Ovary (tissue), 9 donors: ENCODE measurements around the gene SLC35D2. TPM values are rescaled to one million over a fixed set of nuclear protein-coding genes. Genes with fewer than 3 reads are reported as not detected.

Source experiments
- DNase-seq, 5 donors: peaks; one replicate each; pipeline ENCODE4 v3.0.0-alpha.2; 2019 to 2020
- H3K27ac ChIP-seq, 2 donors: fragments of 200-600 bp; one replicate each; pipeline versions ENCODE4 v1.5.1 to v1.8.0; 2019 to 2022
- H3K27me3 ChIP-seq: fragments of 200-600 bp; one replicate; pipeline ENCODE4 v1.8.0; 2022
- H3K36me3 ChIP-seq: fragments of 200-600 bp; sonication (generic); one replicate; pipeline ENCODE4 v1.5.1; 2019
- H3K4me1 ChIP-seq: one replicate; pipeline ENCODE4 v1.8.1; 2013; ENCODE audit warnings: mild to moderate bottlenecking, moderate library complexity; ENCODE audit not compliant: insufficient read depth
- H3K4me3 ChIP-seq: fragments of 200-600 bp; sonication (generic); one replicate; pipeline ENCODE4 v1.5.1; 2017
- H3K9me3 ChIP-seq, 2 donors: fragments of 200-600 bp in 1 of 2; sonication (generic) in 1 of 2; one replicate each; pipeline versions ENCODE4 v1.5.1 to v1.8.1; 2013 to 2019; ENCODE audit warnings: mild to moderate bottlenecking in 1 of 2, moderate library complexity in 1 of 2
- CTCF ChIP-seq, 3 donors: fragments of 450-650 bp in 2 of 3; fragments of 200-600 bp in 1 of 3; IDR thresholded peaks; one replicate each; pipeline versions ENCODE4 v1.5.1 to v1.8.0; 2016 to 2022; ENCODE audit warnings: antibody characterized with exemption in 3 of 3, mild to moderate bottlenecking in 1 of 3
- EP300 ChIP-seq: sonication (generic); formaldehyde crosslinking; IDR thresholded peaks from one replicate; pipeline ENCODE4 v1.6.1; 2017; ENCODE audit warnings: antibody characterized with exemption
- POLR2A ChIP-seq: fragments of 450-650 bp; IDR thresholded peaks from one replicate; pipeline ENCODE4 v1.6.1; 2017; ENCODE audit warnings: antibody characterized with exemption, mild to moderate bottlenecking, moderate library complexity
- WGBS, 3 donors: extraction: QIAGEN DNeasy Blood & Tissue Kit in 1 of 3; methylation state at CpG; one replicate each; pipeline versions ENCODE4 v1.1.5 to v1.1.7; 2013 to 2017; 5-methylcytosine and 5-hydroxymethylcytosine counted together
- intact Hi-C, 4 donors: fragments of 100-400 bp; cut with DNase I; formaldehyde crosslinking; loops; one replicate each; pipeline versions ENCODE4 v1.11.0 to v1.15.1; 2022 to 2023
- polyA plus RNA-seq, 2 donors: library from polyadenylated mRNA; stranded (reverse); fragments of 200-250 nt in 1 of 2; fragments of 350-450 nt in 1 of 2; fragmentation: Illumina TruSeq in 1 of 2; extraction: RNeasy Lipid Tissue Mini Kit (QIAGEN cat#74804) in 1 of 2; gene quantifications; one replicate each; pipeline ENCODE4 v1.2.3, GENCODE V29; 2013 to 2014
- total RNA-seq, 7 donors: library from RNA; depleted of rRNA in 2 of 7; stranded (reverse); fragments of >200 nt in 2 of 7; fragmentation: NEBNext Ultra II Directional in 3 of 7; extraction: Animal tissue kit (Norgen Biotek cat#: 25700) in 3 of 7; gene quantifications; one replicate each; pipeline versions ENCODE4 v1.1.0 to v1.2.4, GENCODE V29; 2016 to 2023
- donor health status: DM: no; HTN: no; CAD: no; lungs with moderate emphysema.
- donor health status: DM: no; HTN: no; CAD: no.
- donor health status: Bipolar disorder and iron deficiency.
- donor health status: DM: yes; HTN: yes; CAD: no.
- donor health status: DM: no; HTN: no; CAD: no.
- donor health status: DM: yes; HTN: yes; CAD: no.

Gene SLC35D2
- total and polyA plus RNA-seq, 9 donors: 22.1 to 36.1 (median 26.0) TPM

- H3K4me1 ChIP-seq: peaks cover 12% of the 10 kb centered on the region
- H3K9me3 ChIP-seq: no peaks in the 10 kb centered on the region
- peak overlapping the region in 1 of 2 donors; percentile 43 for H3K27ac ChIP-seq
- no peak overlapping the region for H3K4me3 ChIP-seq
- intact Hi-C loops: no loop called here
- no peaks in the 10 kb centered on the region for H3K27me3 ChIP-seq
- no peaks in the 10 kb centered on the region for H3K36me3 ChIP-seq
- peak in 3 of 5 donors; percentile 26 to 33 (median 27) for DNase-seq
- no peak for TF ChIP-seq EP300
- peak; percentile 5 for TF ChIP-seq POLR2A
- WGBS, 3 donors: 59 to 67% (median 66%) methylated on average over 20 of the region's 20 CpGs
Observed at GRCh38 chr9:96342571-96343245, 40.8 kb downstream of the SLC35D2 start.

- Histone ChIP-seq H3K9me3 (no peaks in the 10 kb centered on the region), H3K36me3 (no peaks in the 10 kb centered on the region), H3K4me3 (no peak overlapping the region), H3K4me1 (peaks cover 12% of the 10 kb centered on the region), H3K27me3 (no peaks in the 10 kb centered on the region), H3K27ac (no peak overlapping the region)
- intact Hi-C loops: no loop called here
- TF ChIP-seq EP300 (no peak), POLR2A (no peak), CTCF (IDR thresholded peaks at IDR 0.05) (no peak)
- no peak for DNase-seq
- 80 to 97% (median 94%) methylated on average over 3 of the region's 3 CpGs for WGBS, 3 donors
Observed at GRCh38 chr9:96340707-96341106, 42.8 kb downstream of the SLC35D2 start.

GRCh38 chr9:96338299-96338698, 45.2 kb downstream of the SLC35D2 start:
- WGBS, 3 donors: 91 to 94% (median 92%) methylated on average over 3 of the region's 3 CpGs
- Histone ChIP-seq H3K36me3 (no peaks in the 10 kb centered on the region), H3K27me3 (no peaks in the 10 kb centered on the region), H3K9me3 (no peaks in the 10 kb centered on the region), H3K27ac (no peak overlapping the region), H3K4me3 (no peak overlapping the region), H3K4me1 (peaks cover 8% of the 10 kb centered on the region)
- DNase-seq: no peak
- intact Hi-C loops: loop anchor here in 1 of 4 donors (10.0 kb wide), 1 partner anchor 317 kb away; the partner anchor contains the start of gene PRXL2C
- TF ChIP-seq POLR2A (no peak), EP300 (no peak), CTCF (IDR thresholded peaks at IDR 0.05) (no peak)

GRCh38 chr9:96333958-96334357, 49.6 kb downstream of the SLC35D2 start:
- intact Hi-C loops: loop anchor here in 1 of 4 donors (10.0 kb wide), 1 partner anchor 321 kb away; the partner anchor contains the start of gene PRXL2C
- DNase-seq: no peak
- TF ChIP-seq EP300 (no peak), POLR2A (no peak), CTCF (IDR thresholded peaks at IDR 0.05) (no peak)
- Histone ChIP-seq H3K9me3 (no peaks in the 10 kb centered on the region), H3K4me3 (no peak overlapping the region), H3K27ac (no peak overlapping the region), H3K27me3 (no peaks in the 10 kb centered on the region), H3K4me1 (no peaks in the 10 kb centered on the region), H3K36me3 (no peaks in the 10 kb centered on the region)
- 39 to 64% (median 46%) methylated on average over 1 of the region's 1 CpG for WGBS, 3 donors
